H7 (cell line): ENCODE data around the gene GABARAPL1. TPM values are rescaled to one million over a fixed set of nuclear protein-coding genes. Genes with fewer than 3 reads are reported as not detected.

Experiments used
- DNase-seq: peaks from one replicate; pipeline ENCODE4 v3.0.0; 2012
- H3K27me3 ChIP-seq: 2 replicates; pipeline ENCODE4 v1.6.0; 2011; ENCODE audit warnings: mild to moderate bottlenecking, low read length; ENCODE audit not compliant: control insufficient read depth, insufficient read depth
- H3K36me3 ChIP-seq: replicated peaks from 2 replicates; pipeline ENCODE4 v1.5.1; 2011; ENCODE audit warnings: low read length; ENCODE audit not compliant: control insufficient read depth, insufficient read depth
- H3K4me3 ChIP-seq: 2 replicates; pipeline ENCODE4 v1.5.1; 2011; ENCODE audit warnings: low read depth, mild to moderate bottlenecking, control low read depth, low read length, moderate library complexity; ENCODE audit not compliant: insufficient read depth
- total RNA-seq: library from RNA; depleted of rRNA; stranded (reverse); fragments of >200 nt; shearing (Covaris generic); gene quantifications from 2 replicates; pipeline ENCODE4 v1.2.3, GENCODE V29; 2014; rRNA removed

GABARAPL1 gene
- total RNA-seq, 1 experiment from 2014 or later: 98.7 TPM

GRCh38 chr12:10272467-10272866, 59.8 kb downstream of the GABARAPL1 start:
- H3K36me3 ChIP-seq: no peaks in the 10 kb centered on the region
- H3K4me3 ChIP-seq: no peak overlapping the region
- H3K27me3 ChIP-seq: no peaks in the 10 kb centered on the region
- no peak for DNase-seq

Other genes starting within 250 kb of the GABARAPL1 start
- gene CLEC12A, start 241.5 kb upstream of the GABARAPL1 start, total RNA-seq: not detected in 2 replicates
- not detected in 2 replicates for gene CLEC1B, start 213.8 kb upstream of the GABARAPL1 start, total RNA-seq
- not detected in 2 replicates for gene CLEC12B, start 202.2 kb upstream of the GABARAPL1 start, total RNA-seq
- gene CLEC9A, start 182.2 kb upstream of the GABARAPL1 start, total RNA-seq: not detected in 2 replicates
- not detected in 2 replicates for gene CLEC1A, start 113.9 kb upstream of the GABARAPL1 start, total RNA-seq
- gene CLEC7A, start 82.7 kb upstream of the GABARAPL1 start, total RNA-seq: 0.07 TPM in 2 replicates
- not detected in 2 replicates for gene OLR1, start 40.7 kb upstream of the GABARAPL1 start, total RNA-seq
- not detected in 2 replicates for gene TMEM52B, start 33.8 kb upstream of the GABARAPL1 start, total RNA-seq
- gene KLRD1, start 95.0 kb downstream of the GABARAPL1 start, total RNA-seq: 0.04 and 0.48 TPM in 2 replicates
- gene KLRK1, start 177.2 kb downstream of the GABARAPL1 start, total RNA-seq: not detected in 2 replicates
- gene KLRC4, start 196.9 kb downstream of the GABARAPL1 start, total RNA-seq: not detected in 2 replicates
- gene KLRC3, start 207.7 kb downstream of the GABARAPL1 start, total RNA-seq: not detected in 2 replicates
- gene KLRC2, start 223.1 kb downstream of the GABARAPL1 start, total RNA-seq: not detected in 2 replicates
- not detected in 2 replicates for gene KLRC1, start 240.5 kb downstream of the GABARAPL1 start, total RNA-seq